A549 (cell line): ENCODE results near the gene KCNQ1.

Experiments used
- CEBPB ChIP-seq, 2 experiments: fragments of >200 bp in 1 of 2; sonication (Bioruptor Twin) in 1 of 2; formaldehyde crosslinking in 1 of 2; IDR thresholded peaks; 2 replicates each; pipeline ENCODE4 v1.6.1; 2012 to 2016
- EP300 ChIP-seq, 2 experiments: fragments of >200 bp; sonication (Bioruptor Twin); formaldehyde crosslinking; IDR thresholded peaks; 2 replicates in 1 of 2; 3 replicates in 1 of 2; pipeline ENCODE4 v1.6.1; 2016 to 2017
- JUN ChIP-seq, 2 experiments: fragments of >200 bp; sonication (Bioruptor Twin); formaldehyde crosslinking; IDR thresholded peaks; 2 replicates in 1 of 2; 3 replicates in 1 of 2; pipeline ENCODE4 v1.6.1; 2016 to 2017
- TF ChIP-seq, protein P1 (sequence below): fragments of >200 bp; sonication (Bioruptor Twin); formaldehyde crosslinking; IDR thresholded peaks from 3 replicates; pipeline ENCODE4 v1.5.1; 2016

DNA sequence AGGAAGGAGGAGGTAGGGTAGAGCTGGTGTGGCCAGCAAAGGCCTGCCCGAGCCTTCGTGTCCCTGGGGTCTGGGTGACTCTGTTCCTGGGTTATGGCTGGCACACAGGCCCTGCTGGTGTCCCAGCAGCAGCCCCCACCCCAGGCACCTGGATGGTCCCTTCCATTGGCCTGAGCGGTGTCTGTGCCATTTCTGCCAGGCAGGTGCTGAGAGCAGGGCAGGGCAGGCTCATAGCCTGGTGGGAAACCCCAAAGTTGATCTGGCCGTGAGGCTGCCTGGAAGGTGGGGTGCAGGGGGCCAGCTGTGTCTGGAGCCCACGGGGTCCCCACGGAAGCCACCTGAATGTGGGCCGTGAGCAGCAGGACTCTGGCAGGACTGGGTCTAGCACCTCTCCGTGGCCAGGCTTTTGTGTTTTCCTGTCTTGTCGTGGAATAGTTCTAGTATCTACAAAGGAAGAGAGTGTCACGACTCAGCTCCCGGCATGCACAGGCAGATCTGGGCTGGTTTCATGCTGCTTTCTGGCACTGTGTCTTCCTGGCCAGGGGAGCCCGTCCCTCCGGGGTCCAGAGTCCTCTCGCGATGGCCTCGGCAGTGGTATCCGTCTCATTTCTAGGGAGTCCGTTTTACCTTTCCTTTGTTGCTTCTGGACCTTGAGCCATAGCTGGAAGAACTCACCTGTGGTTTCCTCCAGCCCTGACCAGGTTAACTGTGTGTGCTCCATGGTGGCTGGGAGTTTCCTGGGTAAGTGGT is 83.7 kb downstream of the KCNQ1 start:
- TF ChIP-seq JUN (IDR thresholded peaks at IDR 0.05) = no peak
- TF ChIP-seq, protein P1, sequence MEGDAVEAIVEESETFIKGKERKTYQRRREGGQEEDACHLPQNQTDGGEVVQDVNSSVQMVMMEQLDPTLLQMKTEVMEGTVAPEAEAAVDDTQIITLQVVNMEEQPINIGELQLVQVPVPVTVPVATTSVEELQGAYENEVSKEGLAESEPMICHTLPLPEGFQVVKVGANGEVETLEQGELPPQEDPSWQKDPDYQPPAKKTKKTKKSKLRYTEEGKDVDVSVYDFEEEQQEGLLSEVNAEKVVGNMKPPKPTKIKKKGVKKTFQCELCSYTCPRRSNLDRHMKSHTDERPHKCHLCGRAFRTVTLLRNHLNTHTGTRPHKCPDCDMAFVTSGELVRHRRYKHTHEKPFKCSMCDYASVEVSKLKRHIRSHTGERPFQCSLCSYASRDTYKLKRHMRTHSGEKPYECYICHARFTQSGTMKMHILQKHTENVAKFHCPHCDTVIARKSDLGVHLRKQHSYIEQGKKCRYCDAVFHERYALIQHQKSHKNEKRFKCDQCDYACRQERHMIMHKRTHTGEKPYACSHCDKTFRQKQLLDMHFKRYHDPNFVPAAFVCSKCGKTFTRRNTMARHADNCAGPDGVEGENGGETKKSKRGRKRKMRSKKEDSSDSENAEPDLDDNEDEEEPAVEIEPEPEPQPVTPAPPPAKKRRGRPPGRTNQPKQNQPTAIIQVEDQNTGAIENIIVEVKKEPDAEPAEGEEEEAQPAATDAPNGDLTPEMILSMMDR = no peak
- TF ChIP-seq CEBPB (IDR thresholded peaks at IDR 0.05) = no peak
- TF ChIP-seq EP300 (IDR thresholded peaks at IDR 0.05) = no peak
